ENCODE measurements around the gene ACOX1.

Gene ACOX1

GRCh38 chr17:75943491-75943890 lies 35.5 kb downstream of the ACOX1 start:
- H4K20me1 ChIP-seq (ENCODE audit: insufficient read depth, low read length): no peaks in the 10 kb centered on the region
- peaks cover 17% of the 10 kb centered on the region for H3K4me1 ChIP-seq (ENCODE audit: insufficient read depth, low read length)
- H3K79me2 ChIP-seq (ENCODE audit: insufficient read depth, low read length): peaks cover 6% of the 10 kb centered on the region
- peaks cover 20% of the 10 kb centered on the region for H3K36me3 ChIP-seq (ENCODE audit: insufficient read depth, low read length)
- H2AFZ ChIP-seq (ENCODE audit: low read depth, low read length): no peak overlapping the region
- no peak overlapping the region for H3K9ac ChIP-seq (ENCODE audit: low read depth, low read length)
- TF ChIP-seq EZH2 (IDR thresholded peaks at IDR 0.05; ENCODE audit: borderline replicate concordance, low read depth, low read length, severe bottlenecking): no peak
- TF ChIP-seq CTCF (IDR thresholded peaks at IDR 0.05; ENCODE audit: borderline replicate concordance, extremely low read depth, low read length, poor library complexity, severe bottlenecking): no peak
- H3K4me3 ChIP-seq (ENCODE audit: low read depth in 1 of 2, low read length in 2 of 2): no peak overlapping the region
- no peaks in the 10 kb centered on the region for H3K9me3 ChIP-seq (ENCODE audit: insufficient read depth, low read length, severe bottlenecking)
- DNase-seq (no peak), ATAC-seq (ENCODE audit: insufficient read depth, low read depth) (no peak)
- H3K27ac ChIP-seq (ENCODE audit: low read length): no peak overlapping the region
- no peaks in the 10 kb centered on the region for H3K27me3 ChIP-seq (ENCODE audit: insufficient read depth, low read length, poor library complexity)
- no peak overlapping the region for H3K4me2 ChIP-seq (ENCODE audit: insufficient read depth, low read length)

GRCh38 chr17:75942473-75942872 lies 36.5 kb downstream of the ACOX1 start:
- TF ChIP-seq CTCF (IDR thresholded peaks at IDR 0.05; ENCODE audit: borderline replicate concordance, extremely low read depth, low read length, poor library complexity, severe bottlenecking) (no peak), EZH2 (IDR thresholded peaks at IDR 0.05; ENCODE audit: borderline replicate concordance, low read depth, low read length, severe bottlenecking) (no peak)
- peaks cover 17% of the 10 kb centered on the region for H3K4me1 ChIP-seq (ENCODE audit: insufficient read depth, low read length)
- ATAC-seq (ENCODE audit: insufficient read depth, low read depth) (no peak), DNase-seq (no peak)
- H3K36me3 ChIP-seq (ENCODE audit: insufficient read depth, low read length): peaks cover 10% of the 10 kb centered on the region
- no peaks in the 10 kb centered on the region for H3K9me3 ChIP-seq (ENCODE audit: insufficient read depth, low read length, severe bottlenecking)
- no peaks in the 10 kb centered on the region for H3K27me3 ChIP-seq (ENCODE audit: insufficient read depth, low read length, poor library complexity)
- no peak overlapping the region for H3K4me2 ChIP-seq (ENCODE audit: insufficient read depth, low read length)
- no peak overlapping the region for H3K27ac ChIP-seq (ENCODE audit: low read length)
- H3K79me2 ChIP-seq (ENCODE audit: insufficient read depth, low read length): peaks cover 6% of the 10 kb centered on the region
- no peak overlapping the region for H3K9ac ChIP-seq (ENCODE audit: low read depth, low read length)
- no peak overlapping the region for H3K4me3 ChIP-seq (ENCODE audit: low read depth in 1 of 2, low read length in 2 of 2)
- H4K20me1 ChIP-seq (ENCODE audit: insufficient read depth, low read length): no peaks in the 10 kb centered on the region
- no peak overlapping the region for H2AFZ ChIP-seq (ENCODE audit: low read depth, low read length)

DNA sequence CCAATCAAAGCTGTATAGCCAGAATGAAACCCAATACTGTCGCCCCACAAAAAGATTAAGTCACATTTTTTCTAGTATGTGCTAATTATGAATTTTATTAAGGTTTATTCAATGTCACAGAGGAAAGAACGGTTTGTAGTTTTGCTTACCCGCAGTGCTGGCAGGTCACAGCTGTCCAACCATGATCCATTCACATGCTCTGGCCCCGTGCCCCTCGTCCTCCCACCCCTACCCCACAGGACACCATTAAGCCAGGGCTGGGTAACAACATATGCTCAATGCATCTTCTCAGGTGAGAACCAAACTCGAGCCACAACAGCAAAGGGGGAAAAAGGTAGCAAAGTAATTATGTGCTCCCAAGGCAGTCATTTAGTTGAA lies 37.5 kb downstream of the ACOX1 start:
- Histone ChIP-seq H3K79me2 (ENCODE audit: insufficient read depth, low read length) (peaks cover 6% of the 10 kb centered on the region), H3K27me3 (ENCODE audit: insufficient read depth, low read length, poor library complexity) (no peaks in the 10 kb centered on the region), H3K9ac (ENCODE audit: low read depth, low read length) (peak overlapping the region; percentile 98), H3K36me3 (ENCODE audit: insufficient read depth, low read length) (peaks cover 6% of the 10 kb centered on the region), H3K9me3 (ENCODE audit: insufficient read depth, low read length, severe bottlenecking) (no peaks in the 10 kb centered on the region), H3K27ac (ENCODE audit: low read length) (peak overlapping the region; percentile 24; the same call in 1 of the 2 replicates), H3K4me1 (ENCODE audit: insufficient read depth, low read length) (peaks cover 17% of the 10 kb centered on the region), H3K4me3 (ENCODE audit: low read depth in 1 of 2, low read length in 2 of 2) (peak overlapping the region; percentile 96 to 98; a peak in 3 of 4 replicates), H3K4me2 (ENCODE audit: insufficient read depth, low read length) (peak overlapping the region; percentile 90), H4K20me1 (ENCODE audit: insufficient read depth, low read length) (no peaks in the 10 kb centered on the region), H2AFZ (ENCODE audit: low read depth, low read length) (peak overlapping the region; percentile 73)
- no peak for TF ChIP-seq EZH2 (IDR thresholded peaks at IDR 0.05; ENCODE audit: borderline replicate concordance, low read depth, low read length, severe bottlenecking)
- no peak for TF ChIP-seq CTCF (IDR thresholded peaks at IDR 0.05; ENCODE audit: borderline replicate concordance, extremely low read depth, low read length, poor library complexity, severe bottlenecking)
- DNase-seq: no peak
- no peak for ATAC-seq (ENCODE audit: insufficient read depth, low read depth)
